Panc1 (cell line): ENCODE measurements around the gene C21orf91. TPM values are rescaled to one million over a fixed set of nuclear protein-coding genes. Genes with fewer than 3 reads are reported as not detected.

Source experiments
- ATAC-seq: fragments of 200-7000 bp; cut with Tn5 transposase; 2 replicates; pipeline ENCODE4 v1.9.1; 2020; ENCODE audit warnings: mild to moderate bottlenecking, moderate library complexity
- BruUV-seq: library from RNA; stranded (reverse); fragments of 400-500 nt; replicated peaks from 2 replicates; lab custom pipeline; 2021; lab: Mats Ljungman, UMichigan
- CTCF ChIA-PET: fragments of 300-600 bp; sonication (Branson Sonifier 250); formaldehyde crosslinking; loops from one replicate; lab custom pipeline; 2022; ENCODE audit warnings: antibody characterized with exemption; lab: Charles Lee
- POLR2A ChIA-PET: fragments of 300-600 bp; sonication (Branson Sonifier 250); formaldehyde crosslinking; loops from one replicate; lab custom pipeline; 2022; ENCODE audit warnings: antibody characterized with exemption; lab: Charles Lee
- DNase-seq: peaks from one replicate; pipeline ENCODE4 v3.0.0-alpha.2; 2010; ENCODE audit warnings: low read depth, low spot score
- H3K27ac ChIP-seq: 2 replicates; pipeline ENCODE4 v1.5.1; 2011; ENCODE audit warnings: mild to moderate bottlenecking, low read length, inconsistent platforms
- H3K27me3 ChIP-seq: fragments of 200-500 bp; sonication (Bioruptor generic); 2 replicates; pipeline ENCODE4 v1.6.0; 2014; ENCODE audit warnings: low read length, inconsistent platforms; ENCODE audit not compliant: control insufficient read depth, insufficient read depth
- H3K36me3 ChIP-seq: fragments of 200-500 bp; sonication (Bioruptor generic); 2 replicates; pipeline ENCODE4 v1.5.1; 2014; ENCODE audit warnings: inconsistent platforms, mild to moderate bottlenecking, low read length, moderate library complexity; ENCODE audit not compliant: control insufficient read depth, insufficient read depth
- H3K4me1 ChIP-seq: 2 replicates; pipeline ENCODE4 v1.5.1; 2011; ENCODE audit warnings: inconsistent platforms, mild to moderate bottlenecking, low read length, moderate library complexity; ENCODE audit not compliant: control insufficient read depth, insufficient read depth
- H3K4me3 ChIP-seq, 2 experiments: 2 replicates each; pipeline ENCODE4 v1.5.1; 2011 to 2012; ENCODE audit warnings: low read depth in 2 of 2, low read length in 2 of 2, mild to moderate bottlenecking in 2 of 2, inconsistent platforms in 1 of 2, moderate library complexity in 1 of 2
- H3K9me3 ChIP-seq: fragments of 200-500 bp; sonication (Bioruptor generic); 2 replicates; pipeline ENCODE4 v1.5.1; 2014; ENCODE audit warnings: low read depth, mild to moderate bottlenecking, inconsistent platforms, low read length, moderate library complexity; ENCODE audit not compliant: control insufficient read depth, insufficient read depth
- CTCF ChIP-seq: fragments of 450-650 bp; IDR thresholded peaks from 2 replicates; pipeline ENCODE4 v1.5.1; 2017; ENCODE audit warnings: mild to moderate bottlenecking
- POLR2AphosphoS5 ChIP-seq: IDR thresholded peaks from 2 replicates; pipeline ENCODE4 v1.6.1; 2012; ENCODE audit warnings: mild to moderate bottlenecking, low read depth, low read length, moderate library complexity
- REST ChIP-seq, 2 experiments: IDR thresholded peaks; 2 replicates each; pipeline ENCODE4 v1.6.1; 2011 to 2012; ENCODE audit warnings: low read depth in 2 of 2, control low read depth in 1 of 2, low read length in 1 of 2, mild to moderate bottlenecking in 1 of 2, moderate library complexity in 1 of 2; ENCODE audit not compliant: insufficient read depth in 1 of 2
- SIN3A ChIP-seq: IDR thresholded peaks from 2 replicates; pipeline ENCODE4 v1.6.1; 2012; ENCODE audit warnings: low read depth, mild to moderate bottlenecking, low read length, moderate library complexity, borderline replicate concordance; ENCODE audit not compliant: insufficient read depth
- TCF7L2 ChIP-seq: IDR thresholded peaks from 2 replicates; pipeline ENCODE4 v1.6.1; 2011; ENCODE audit warnings: mild to moderate bottlenecking, low read depth, low read length, inconsistent platforms
- in situ Hi-C: cut with HindIII; loops from 2 replicates; pipeline ENCODE4 v1.10.0; 2016; ENCODE audit warnings: low sequenced_read_pairs, low pct_unique_long_range_greater_than_20kb
- intact Hi-C: fragments of 100-400 bp; cut with micrococcal nuclease; formaldehyde crosslinking; loops from one replicate; pipeline ENCODE4 v1.10.0; 2022; ENCODE audit not compliant: unreplicated experiment
- total RNA-seq: library from RNA; stranded (reverse); gene quantifications from one replicate; pipeline ENCODE4 v1.2.1, GENCODE V29; 2021; ENCODE audit not compliant: unreplicated experiment

Gene C21orf91
- total RNA-seq, 1 experiment from 2014 or later = 13.3 TPM

GRCh38 chr21:17858747-17859146 is 39.6 kb upstream of the C21orf91 start:
- TF ChIP-seq POLR2AphosphoS5 = no peak
- no peak for DNase-seq
- ChIA-PET CTCF (no interaction called here), POLR2A (no interaction called here)
- in situ Hi-C loops (no loop called here), intact Hi-C loops (no loop called here)
- no peaks in the 10 kb centered on the region for H3K27me3 ChIP-seq
- H3K4me3 ChIP-seq = no peak overlapping the region
- no peaks in the 10 kb centered on the region for H3K36me3 ChIP-seq
- no peaks in the 10 kb centered on the region for H3K9me3 ChIP-seq
- no peak for ATAC-seq
- H3K27ac ChIP-seq = no peak overlapping the region
- H3K4me1 ChIP-seq = no peaks in the 10 kb centered on the region
- no TSS peak for BruUV-seq

DNA sequence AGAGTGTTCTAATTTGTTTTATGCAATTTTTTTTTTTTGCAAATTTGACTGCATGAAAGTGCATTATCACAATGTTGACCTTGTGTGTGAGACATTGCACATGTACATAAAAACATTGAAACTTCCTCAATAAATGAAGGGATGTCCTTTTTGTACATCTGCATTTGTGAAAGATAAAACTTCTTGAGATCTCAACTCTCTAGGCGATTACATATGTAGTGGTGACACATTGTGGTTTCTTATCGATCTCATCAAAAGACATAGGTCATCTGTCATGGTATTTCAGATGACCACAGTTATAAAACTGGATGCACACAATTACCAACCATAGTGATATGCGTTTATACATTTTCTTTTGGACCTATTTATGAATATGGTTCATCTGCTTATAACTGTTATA is 35.6 kb upstream of the C21orf91 start:
- no TSS peak for BruUV-seq
- CTCF ChIA-PET = no interaction called here
- intact Hi-C loops (no loop called here), in situ Hi-C loops (no loop called here)
- POLR2A ChIA-PET = no interaction called here
- no peaks in the 10 kb centered on the region for H3K36me3 ChIP-seq
- H3K4me3 ChIP-seq = no peak overlapping the region
- DNase-seq (no peak), ATAC-seq (no peak)
- no peaks in the 10 kb centered on the region for H3K27me3 ChIP-seq
- TF ChIP-seq POLR2AphosphoS5 (no peak), TCF7L2 (no peak), CTCF (no peak)
- no peaks in the 10 kb centered on the region for H3K4me1 ChIP-seq
- no peak overlapping the region for H3K27ac ChIP-seq
- H3K9me3 ChIP-seq = no peaks in the 10 kb centered on the region

DNA sequence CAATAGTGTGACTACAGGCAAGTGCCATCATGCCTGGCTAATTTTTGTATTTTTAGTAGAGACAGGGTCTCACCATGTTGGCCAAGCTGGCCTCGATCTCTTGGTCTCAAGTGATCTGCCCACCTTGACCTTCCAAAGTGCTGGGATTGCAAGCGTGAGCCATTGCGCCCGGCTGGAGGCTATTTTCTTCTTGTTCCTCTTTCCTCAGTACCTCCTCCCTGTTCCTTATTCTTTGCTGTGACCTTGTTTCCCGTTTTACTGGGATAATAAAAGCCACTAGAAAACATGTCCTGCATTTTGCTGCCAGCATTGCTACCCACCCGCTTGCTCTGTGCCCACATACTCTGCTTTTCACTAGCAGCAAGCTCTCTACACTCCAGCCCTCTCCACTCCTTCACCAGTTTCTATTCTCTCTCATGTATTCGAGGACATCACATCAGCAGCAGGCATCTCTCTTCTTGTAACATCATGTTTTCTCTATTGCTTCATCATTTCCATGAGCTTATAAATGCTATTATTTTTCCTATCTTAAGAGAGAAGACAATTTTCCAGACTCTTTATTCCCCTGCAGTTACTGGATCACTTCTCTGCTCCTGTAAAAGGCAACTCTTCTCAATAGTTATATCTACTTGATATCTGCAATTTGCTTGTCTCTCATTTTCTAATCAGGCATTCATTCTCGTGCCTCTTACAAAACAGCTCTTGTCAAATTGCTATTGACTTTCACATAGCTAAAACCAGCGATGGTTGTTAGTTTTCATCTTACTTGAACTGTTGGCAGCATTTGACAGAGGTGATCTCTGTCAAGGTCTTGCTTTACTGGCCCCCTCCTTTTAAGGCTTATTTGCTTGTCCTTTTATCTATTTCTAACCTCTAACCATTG is 34.5 kb upstream of the C21orf91 start:
- intact Hi-C loops = no loop called here
- Histone ChIP-seq H3K4me3 (no peak overlapping the region), H3K4me1 (no peaks in the 10 kb centered on the region), H3K36me3 (no peaks in the 10 kb centered on the region), H3K27ac (no peak overlapping the region), H3K27me3 (no peaks in the 10 kb centered on the region), H3K9me3 (no peaks in the 10 kb centered on the region)
- in situ Hi-C loops = no loop called here
- TF ChIP-seq SIN3A (no peak), REST (IDR thresholded peaks at IDR 0.05; ENCODE audit: insufficient read depth in 1 of 2, low read depth in 2 of 2, low read length in 1 of 2) (no peak), POLR2AphosphoS5 (no peak), TCF7L2 (no peak), CTCF (no peak)
- ATAC-seq = no peak
- CTCF ChIA-PET = no interaction called here
- no TSS peak for BruUV-seq
- POLR2A ChIA-PET = no interaction called here
- no peak for DNase-seq
